ENCODE data around the gene FASN. TPM values are rescaled to one million over a fixed set of nuclear protein-coding genes. Genes with fewer than 3 reads are reported as not detected.

The FASN gene
- polyA plus RNA-seq (2012; rRNA removed) = 28.1 and 55.1 TPM in 2 replicates
- polyA plus RNA-seq (2012; cell fraction: cytosol; rRNA removed) = 15.2 and 34.0 TPM in 2 replicates
- polyA plus RNA-seq (2012; cell fraction: nucleus; rRNA removed) = 174 and 219 TPM in 2 replicates

- H3K27ac ChIP-seq (ENCODE audit: low read depth in 2 of 2, low read length in 1 of 2) = peak within 1 kb of the TSS; percentile 79 to 99
- H3K9me2 ChIP-seq = no peaks in the 10 kb centered on the region
- peaks cover 12% of the 10 kb centered on the region for H3F3A ChIP-seq (replicated peaks; ENCODE audit: insufficient read depth)
- 6% methylated on average over 7 of the region's 124 CpGs for WGBS (ENCODE audit: low lambda C conversion rate)
- H3K27me3 ChIP-seq (ENCODE audit: insufficient read depth) = no peaks in the 10 kb centered on the region
- POLR2A ChIA-PET = interaction anchor here (0.5 to 2.0 kb wide), 20 partner anchors 8 to 229 kb away, joined by 3 to 19 read pairs (median 3); partner anchors contain the start of genes CENPX, DCXR, LRRC45 and RAC3
- CTCF ChIA-PET = interaction anchor here (0.6 to 2.6 kb wide), 20 partner anchors 8 to 229 kb away, joined by 3 to 14 read pairs (median 4); partner anchors contain the start of genes CENPX, DCXR, GPS1 and LRRC45
- peak within 1 kb of the TSS; percentile 88 for H3K9ac ChIP-seq
- peaks cover 23% of the 10 kb centered on the region for H4K20me1 ChIP-seq (ENCODE audit: insufficient read depth)
- DNase-seq = peak; percentile 100
- H3K36me3 ChIP-seq (replicated peaks in 1 of 2; ENCODE audit: control insufficient read depth in 1 of 2, insufficient read depth in 2 of 2, low read length in 1 of 2) = peaks cover 20 to 26% of the 10 kb centered on the region in 2 experiments
- H3K4me1 ChIP-seq (ENCODE audit: control insufficient read depth in 1 of 2, insufficient read depth in 2 of 2, low read depth in 1 of 2, low read length in 1 of 2) = peaks cover 21 to 55% of the 10 kb centered on the region in 2 experiments
- H3K79me2 ChIP-seq (ENCODE audit: insufficient read depth) = peaks cover 36% of the 10 kb centered on the region
- peak within 1 kb of the TSS; percentile 100 for H3K4me2 ChIP-seq
- H3K9me3 ChIP-seq = no peaks in the 10 kb centered on the region
- H3K4me3 ChIP-seq (ENCODE audit: low read depth in 2 of 2, low read length in 1 of 2) = peak within 1 kb of the TSS; percentile 86 to 94
- peak within 1 kb of the TSS; percentile 49; the same call in 1 of the 2 replicates for H2AFZ ChIP-seq (ENCODE audit: low read depth)
- TF ChIP-seq USF1 (IDR thresholded peaks at IDR 0.05; ENCODE audit: borderline replicate concordance, low read depth) (no peak), FOSL2 (IDR thresholded peaks at IDR 0.05; ENCODE audit: borderline replicate concordance, low read depth) (no peak), NRF1 (IDR thresholded peaks at IDR 0.05; ENCODE audit: low read depth, low read length) (peak; percentile 72), FOXJ3 (CRISPR knock-in tag; IDR thresholded peaks at IDR 0.05) (no peak), RCOR1 (IDR thresholded peaks at IDR 0.05; ENCODE audit: low read length) (peak; percentile 48; the same call in 1 of the 2 replicates), REST (IDR thresholded peaks at IDR 0.05; ENCODE audit: low read depth, low read length) (peak; percentile 63; the same call in 1 of the 2 replicates), GATA2 (CRISPR knock-in tag; IDR thresholded peaks at IDR 0.05) (no peak), RAD21 (IDR thresholded peaks at IDR 0.05; ENCODE audit: low read length) (peak; percentile 28; the same call in 1 of the 2 replicates), EZH2phosphoT487 (IDR thresholded peaks at IDR 0.05; ENCODE audit: borderline replicate concordance, low read depth) (no peak), CTCF (IDR thresholded peaks at IDR 0.05) (peak; percentile 48), PBX3 (IDR thresholded peaks at IDR 0.05) (peak; percentile 91), USF2 (IDR thresholded peaks at IDR 0.05; ENCODE audit: borderline replicate concordance, low read depth, low read length) (no peak), JUND (IDR thresholded peaks at IDR 0.05) (no peak), ZBTB33 (IDR thresholded peaks at IDR 0.05; ENCODE audit: borderline replicate concordance, low read depth) (no peak), MEF2A (IDR thresholded peaks at IDR 0.05; ENCODE audit: borderline replicate concordance, low read depth) (no peak), GABPA (IDR thresholded peaks at IDR 0.05; ENCODE audit: low read depth) (peak; percentile 56), CHD2 (IDR thresholded peaks at IDR 0.05; ENCODE audit: low read length, partially characterized antibody) (peak; percentile 71), MXI1 (IDR thresholded peaks at IDR 0.05; ENCODE audit: low read depth, low read length) (peak; percentile 99), EP300 (IDR thresholded peaks at IDR 0.05; ENCODE audit: borderline replicate concordance in 1 of 2, low read depth in 1 of 2, low read length in 1 of 2) (peak in 1 of 2 experiments; percentile 22; a peak in 1 of 4 replicates), SIN3A (IDR thresholded peaks at IDR 0.05; ENCODE audit: borderline replicate concordance, low read depth, low read length) (peak; percentile 100)
Observed at GRCh38 chr17:82098169-82098938, at the start of gene FASN. FASN (minus strand) TSS chr17:82098236; CDS start chr17:82096445, 1,791 bp downstream.
